ENCODE data around the gene CDK6.

GRCh38 chr7:92702535-92702934, 133.8 kb downstream of the CDK6 start:
- TF ChIP-seq, protein P1, sequence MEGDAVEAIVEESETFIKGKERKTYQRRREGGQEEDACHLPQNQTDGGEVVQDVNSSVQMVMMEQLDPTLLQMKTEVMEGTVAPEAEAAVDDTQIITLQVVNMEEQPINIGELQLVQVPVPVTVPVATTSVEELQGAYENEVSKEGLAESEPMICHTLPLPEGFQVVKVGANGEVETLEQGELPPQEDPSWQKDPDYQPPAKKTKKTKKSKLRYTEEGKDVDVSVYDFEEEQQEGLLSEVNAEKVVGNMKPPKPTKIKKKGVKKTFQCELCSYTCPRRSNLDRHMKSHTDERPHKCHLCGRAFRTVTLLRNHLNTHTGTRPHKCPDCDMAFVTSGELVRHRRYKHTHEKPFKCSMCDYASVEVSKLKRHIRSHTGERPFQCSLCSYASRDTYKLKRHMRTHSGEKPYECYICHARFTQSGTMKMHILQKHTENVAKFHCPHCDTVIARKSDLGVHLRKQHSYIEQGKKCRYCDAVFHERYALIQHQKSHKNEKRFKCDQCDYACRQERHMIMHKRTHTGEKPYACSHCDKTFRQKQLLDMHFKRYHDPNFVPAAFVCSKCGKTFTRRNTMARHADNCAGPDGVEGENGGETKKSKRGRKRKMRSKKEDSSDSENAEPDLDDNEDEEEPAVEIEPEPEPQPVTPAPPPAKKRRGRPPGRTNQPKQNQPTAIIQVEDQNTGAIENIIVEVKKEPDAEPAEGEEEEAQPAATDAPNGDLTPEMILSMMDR (IDR thresholded peaks at IDR 0.05 in 8 of 11, conservative IDR thresholded peaks at IDR 0.05 in 3 of 11) = no peak
- TF ChIP-seq POLR2A (IDR thresholded peaks at IDR 0.05) = no peak
- no peak for TF ChIP-seq POLR2AphosphoS5 (IDR thresholded peaks at IDR 0.05)

Data from spleen (tissue), 7 donors.